IPS-11a (cell line): ENCODE results near the gene PDE2A.

Experiments
- H3K4me3 ChIP-seq: one replicate; pipeline ENCODE4 v1.5.1; 2013; ENCODE audit warnings: low read depth, low read length, control low read depth

Gene PDE2A

GRCh38 chr11:72641522-72642042 is 32.6 kb downstream of the PDE2A start:
- H3K4me3 ChIP-seq = peak overlapping the region; percentile 17

DNA sequence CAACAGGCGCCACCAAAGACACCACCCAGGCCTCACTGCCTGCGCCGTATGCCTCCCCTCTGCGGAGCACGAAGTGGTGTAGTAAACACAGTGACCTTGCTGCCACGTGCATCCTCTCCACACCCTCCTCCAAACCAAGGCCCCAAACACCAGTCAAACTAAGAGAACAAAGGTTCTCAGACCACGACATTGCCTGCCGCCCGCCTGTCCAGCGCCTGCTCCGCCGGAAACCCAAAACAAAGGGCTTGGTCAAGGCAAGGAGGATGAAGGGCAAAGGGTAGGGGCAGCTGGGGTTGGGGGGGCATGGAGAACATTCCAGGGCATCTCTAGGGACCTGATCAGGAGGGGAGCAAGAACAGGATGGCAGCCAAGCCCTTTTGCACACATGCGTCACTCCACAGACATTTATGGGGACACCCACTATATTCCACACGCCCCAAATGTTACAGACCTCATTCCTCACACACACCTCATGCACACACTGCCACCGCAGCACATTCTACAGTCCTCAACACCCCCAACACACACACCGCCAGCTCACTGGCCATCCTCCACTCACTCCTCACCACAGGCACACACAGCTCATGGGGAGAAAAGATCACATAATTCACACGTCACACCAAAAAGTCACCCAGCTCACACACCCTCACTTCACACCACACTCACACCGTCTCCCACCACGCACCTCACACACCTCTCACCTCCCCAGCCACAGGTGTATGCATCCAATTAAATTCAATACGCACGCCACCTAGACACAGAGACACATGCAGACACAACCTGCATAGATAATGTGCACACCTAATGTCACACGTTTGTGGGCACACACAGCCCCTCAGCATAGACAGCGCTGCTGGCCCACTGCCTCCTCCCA is 34.5 kb downstream of the PDE2A start:
- H3K4me3 ChIP-seq = no peak overlapping the region

DNA sequence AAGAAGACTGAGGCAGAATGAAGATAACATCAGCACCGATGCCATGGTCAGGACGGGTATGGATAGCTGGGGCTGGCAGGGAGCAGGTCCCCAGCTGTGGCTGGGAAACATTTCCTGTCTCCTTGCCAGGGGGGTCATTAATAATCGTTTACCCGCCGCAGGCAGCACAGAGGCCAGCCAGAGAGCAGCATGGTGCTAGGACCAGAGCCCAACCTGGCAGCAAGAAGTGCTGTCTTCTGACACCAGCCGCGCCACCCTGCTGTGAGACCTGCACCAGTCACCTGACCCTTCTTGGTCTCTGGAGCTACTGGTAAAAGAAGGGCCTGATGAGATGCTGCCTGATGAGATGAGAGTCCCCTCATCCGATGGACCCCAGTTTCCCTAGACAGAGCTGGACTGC is 36.3 kb downstream of the PDE2A start:
- no peak overlapping the region for H3K4me3 ChIP-seq

GRCh38 chr11:72637198-72637597 is 37.0 kb downstream of the PDE2A start:
- H3K4me3 ChIP-seq = no peak overlapping the region

DNA sequence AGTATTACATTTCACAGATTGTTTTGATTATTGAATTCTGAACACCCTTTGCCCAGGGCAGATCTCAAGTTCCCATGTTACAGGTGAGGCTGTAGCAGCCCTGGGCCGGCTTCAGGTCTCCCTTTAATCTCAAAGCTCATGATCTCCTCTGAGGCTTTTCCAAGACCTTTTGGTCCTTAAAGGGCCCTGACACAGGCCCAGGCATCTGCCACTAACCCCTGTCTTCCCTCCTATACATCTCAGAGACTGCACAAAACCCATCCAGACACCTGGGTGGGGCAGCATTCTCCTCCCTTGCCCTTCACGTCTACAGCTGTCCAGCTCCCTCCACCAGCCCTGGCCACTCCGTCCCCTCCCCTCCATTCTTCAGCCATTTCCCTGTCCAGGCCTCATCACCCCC is 37.8 kb downstream of the PDE2A start:
- H3K4me3 ChIP-seq = no peak overlapping the region

DNA sequence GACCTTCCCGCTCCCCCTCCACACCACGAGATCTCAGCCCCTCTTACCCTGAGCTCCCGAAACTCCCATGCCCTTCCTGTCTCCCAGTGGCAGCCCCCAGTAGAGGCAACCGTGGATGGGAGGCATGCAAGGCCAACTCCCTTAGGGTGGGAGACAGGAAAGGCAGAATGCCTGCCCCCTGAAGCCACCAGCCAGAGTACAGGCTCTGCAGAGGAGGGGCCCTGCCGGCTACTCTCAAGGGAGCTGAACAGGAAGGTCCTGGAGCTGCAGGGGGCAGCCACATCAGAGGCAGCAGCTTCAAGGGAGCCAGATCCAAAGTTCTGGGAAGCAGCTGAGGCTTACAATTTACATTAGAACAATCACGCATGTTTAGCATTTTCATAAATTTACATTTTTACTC is 38.3 kb downstream of the PDE2A start:
- no peak overlapping the region for H3K4me3 ChIP-seq

DNA sequence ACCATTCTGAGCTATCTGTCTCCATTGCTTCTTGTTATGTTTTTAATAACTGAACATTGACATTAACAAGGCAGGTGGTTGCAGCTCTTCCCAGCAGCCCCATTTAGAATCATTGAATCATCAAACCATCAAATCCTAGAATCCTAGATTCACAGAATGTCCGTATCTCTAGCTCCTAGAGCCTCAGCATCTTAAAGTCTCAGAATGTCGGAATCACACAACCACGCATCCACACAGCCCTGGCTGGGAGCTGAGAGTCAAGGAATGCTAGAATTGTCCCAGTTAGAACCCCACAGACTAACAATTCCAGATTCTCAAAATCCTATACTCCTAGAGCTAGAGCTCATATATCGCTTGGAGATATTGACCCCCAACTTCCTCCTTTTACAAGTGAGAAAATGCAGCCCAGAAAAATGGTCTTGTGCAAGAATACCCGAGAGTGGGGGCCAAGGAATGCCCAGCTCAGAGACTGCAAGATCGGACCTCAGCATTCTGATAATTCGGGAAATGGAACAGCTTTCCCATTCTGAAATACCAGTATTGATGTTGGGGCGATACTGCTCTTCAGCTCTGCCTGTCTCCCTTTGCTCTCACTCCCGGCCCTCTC is 38.8 kb downstream of the PDE2A start:
- H3K4me3 ChIP-seq = no peak overlapping the region

GRCh38 chr11:72634472-72635095 is 39.6 kb downstream of the PDE2A start:
- H3K4me3 ChIP-seq = no peak overlapping the region

DNA sequence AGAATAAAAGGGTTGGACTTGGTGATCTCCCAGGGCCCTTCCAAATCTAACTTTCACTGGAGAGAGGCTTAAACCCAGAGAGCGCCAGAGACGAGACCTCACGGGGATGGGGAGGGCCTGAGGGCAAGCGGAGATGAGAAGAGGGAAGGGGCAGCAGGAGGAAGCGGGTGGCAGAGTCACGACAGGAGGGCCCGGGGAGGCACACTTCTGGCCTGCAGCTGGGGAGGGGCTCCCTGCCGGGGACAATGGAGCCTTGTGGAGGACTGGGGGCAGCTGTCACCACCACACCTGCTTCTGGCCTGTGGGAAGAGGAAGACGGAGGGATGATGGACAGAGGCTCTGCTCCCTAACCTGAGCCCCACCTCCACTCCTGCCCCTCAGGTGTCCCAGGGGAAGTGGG is 40.2 kb downstream of the PDE2A start:
- no peak overlapping the region for H3K4me3 ChIP-seq

- no peak overlapping the region for H3K4me3 ChIP-seq
Observed at GRCh38 chr11:72633068-72633467, 41.2 kb downstream of the PDE2A start.

DNA sequence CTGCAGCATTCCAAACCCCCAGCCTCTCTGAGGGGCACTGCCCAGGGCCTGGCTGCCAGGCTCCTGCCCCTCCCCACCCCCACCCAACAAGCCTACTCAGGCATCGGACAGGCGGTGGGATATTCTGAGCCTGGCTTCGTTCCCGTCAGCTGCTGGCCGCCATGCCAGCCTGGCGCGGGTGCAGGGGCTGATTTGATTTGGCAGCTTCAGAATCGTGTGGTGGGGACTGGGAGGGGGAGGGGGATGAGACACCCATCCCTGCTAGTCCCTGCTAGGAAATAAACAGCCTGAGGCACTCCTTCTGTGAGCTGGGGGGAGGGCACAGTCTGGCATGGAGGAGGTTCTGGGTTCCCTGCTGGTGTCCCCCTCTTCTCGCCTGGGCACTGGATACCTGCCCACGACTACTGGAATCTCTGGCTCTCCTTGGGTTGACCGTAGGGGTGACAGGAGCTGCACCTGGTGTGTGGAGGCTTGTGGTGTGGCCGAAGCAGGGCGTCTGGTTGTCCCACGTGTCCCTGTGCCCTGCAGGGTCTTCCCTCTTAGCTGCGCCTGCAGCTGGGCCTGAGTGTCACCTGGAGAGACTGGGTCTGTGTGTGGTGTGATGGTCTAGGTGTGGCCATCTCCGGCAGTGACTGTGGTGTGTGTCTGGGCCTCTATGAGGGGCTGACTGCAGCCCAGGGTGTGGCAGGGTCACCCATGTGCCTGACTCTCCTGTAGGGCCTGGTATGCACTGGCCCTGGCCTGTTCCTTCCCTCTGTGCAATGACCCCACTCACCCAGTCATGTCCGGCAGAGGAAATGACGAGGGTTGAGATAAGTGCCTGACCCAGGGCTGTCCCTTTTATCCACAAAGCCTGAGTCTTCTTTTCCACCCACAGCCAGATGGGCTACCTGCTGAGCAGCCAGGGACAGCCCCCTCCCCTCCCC is 42.2 kb downstream of the PDE2A start:
- H3K4me3 ChIP-seq = no peak overlapping the region

DNA sequence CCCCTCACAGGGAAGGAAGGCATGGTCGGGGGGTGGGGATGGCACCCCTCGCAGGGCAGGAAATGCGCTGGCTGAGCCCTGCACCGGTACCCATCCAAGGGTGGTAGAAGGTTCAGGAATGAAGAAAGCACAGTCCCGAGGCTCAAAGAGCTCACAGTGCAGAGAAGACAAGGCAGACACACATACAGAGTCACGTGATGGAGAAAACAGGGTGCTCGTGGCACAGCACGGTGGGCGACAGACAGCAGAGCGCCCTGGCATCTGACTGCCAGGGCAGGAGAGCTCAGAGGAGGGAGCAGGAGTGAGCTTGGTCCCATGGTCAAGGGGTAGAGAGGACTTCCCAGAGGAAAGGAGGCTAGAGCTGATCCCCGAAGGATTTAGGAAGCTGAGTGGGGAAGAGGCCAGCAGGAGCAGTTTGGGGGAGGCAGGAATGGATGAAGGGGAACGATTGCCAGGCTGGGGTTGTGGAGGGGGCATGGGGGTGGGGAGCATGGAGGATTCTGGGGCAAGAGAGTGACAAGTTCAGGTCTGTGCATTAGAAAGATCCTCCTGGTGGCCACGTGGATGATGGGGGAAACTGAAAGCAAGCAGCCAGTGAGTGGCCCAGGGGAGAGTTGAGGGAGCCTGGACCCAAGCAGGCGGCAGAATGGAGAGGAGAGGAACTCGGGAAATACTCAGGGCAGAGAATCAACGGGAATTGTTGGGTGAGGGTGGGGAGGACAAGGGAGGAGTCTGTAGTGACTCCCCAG is 43.9 kb downstream of the PDE2A start:
- H3K4me3 ChIP-seq = no peak overlapping the region

- H3K4me3 ChIP-seq = no peak overlapping the region
Observed at GRCh38 chr11:72629266-72629665, 45.0 kb downstream of the PDE2A start.

- no peak overlapping the region for H3K4me3 ChIP-seq
Observed at GRCh38 chr11:72627594-72628281, 46.5 kb downstream of the PDE2A start.

GRCh38 chr11:72626414-72626936 is 47.7 kb downstream of the PDE2A start:
- no peak overlapping the region for H3K4me3 ChIP-seq

DNA sequence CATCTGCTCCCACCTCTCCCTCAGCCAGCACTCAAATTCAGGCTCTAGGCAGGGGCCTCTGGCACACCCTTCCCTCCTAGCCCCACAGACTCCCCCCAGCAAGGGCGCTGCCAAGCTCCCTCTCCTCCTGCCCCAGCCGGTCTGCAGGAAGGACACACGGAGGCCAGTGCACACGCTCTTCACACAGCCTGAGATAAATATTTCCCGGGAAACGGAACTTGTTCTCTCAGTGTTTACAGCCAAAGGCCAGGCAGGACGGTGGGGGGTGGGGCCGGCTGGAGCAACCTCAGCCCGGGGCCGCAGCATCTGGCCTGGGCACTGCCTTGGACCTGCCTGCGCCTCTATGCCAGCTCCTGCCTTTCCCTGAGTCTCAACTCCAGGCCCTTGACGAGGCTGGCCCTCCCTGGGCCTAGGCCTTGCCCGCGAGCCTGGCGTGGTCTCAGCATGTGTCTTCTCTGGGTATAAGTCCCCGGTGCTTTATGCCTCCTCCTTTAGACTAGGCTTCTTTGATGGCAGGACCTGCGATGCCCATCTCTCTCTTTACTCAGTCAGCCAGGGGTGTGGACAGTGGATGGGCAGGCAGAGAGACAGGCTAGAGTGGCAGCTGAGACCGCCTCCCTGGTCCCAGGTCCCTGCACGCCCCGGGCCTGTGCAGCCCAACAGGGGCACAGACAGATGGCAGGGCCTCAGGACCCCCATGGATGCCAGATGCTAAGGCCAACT is 48.4 kb downstream of the PDE2A start:
- no peak overlapping the region for H3K4me3 ChIP-seq

- H3K4me3 ChIP-seq = no peak overlapping the region
Observed at GRCh38 chr11:72624496-72625201, 49.6 kb downstream of the PDE2A start.

GRCh38 chr11:72623052-72623451 is 51.2 kb downstream of the PDE2A start:
- H3K4me3 ChIP-seq = no peak overlapping the region
